H1 (cell line): ENCODE measurements around the gene CHRD. TPM values are rescaled to one million over a fixed set of nuclear protein-coding genes. Genes with fewer than 3 reads are reported as not detected.

Experiments used
- CTCF ChIA-PET: fragments of 300-600 bp; sonication (Branson Sonifier 250); formaldehyde crosslinking; loops from one replicate; lab custom pipeline; 2021; ENCODE audit not compliant: partially characterized antibody; lab: Charles Lee
- POLR2A ChIA-PET: fragments of 300-600 bp; sonication (Branson Sonifier 250); formaldehyde crosslinking; loops from one replicate; lab custom pipeline; 2021; ENCODE audit warnings: inconsistent platforms; ENCODE audit not compliant: partially characterized antibody; lab: Charles Lee
- DNase-seq, 2 experiments: peaks; one replicate each; pipeline versions ENCODE4 v3.0.0 to v3.0.0-alpha.2; 2010 to 2022; ENCODE audit warnings: low spot score in 2 of 2, low read depth in 1 of 2, mixed read lengths in 1 of 2
- FAIRE-seq: peaks from 2 replicates; lab custom pipeline; 2011; peaks lifted over from hg19 to GRCh38; lab: Jason Lieb, UNC
- H2AFZ ChIP-seq: 2 replicates; pipeline ENCODE4 v1.8.1; 2012; ENCODE audit warnings: low read length, inconsistent platforms
- H2AK5ac ChIP-seq: 2 replicates; pipeline ENCODE4 v1.6.1; 2013; ENCODE audit warnings: low read depth, low read length
- H2BK120ac ChIP-seq: replicated peaks from 2 replicates; pipeline ENCODE3; 2013; ENCODE audit warnings: low read depth, low read length, inconsistent platforms
- H2BK12ac ChIP-seq: 2 replicates; pipeline ENCODE4 v1.6.1; 2013; ENCODE audit warnings: low read depth, low read length
- H2BK15ac ChIP-seq: 2 replicates; pipeline ENCODE4 v1.6.1; 2013; ENCODE audit warnings: low read length
- H2BK20ac ChIP-seq: 2 replicates; pipeline ENCODE4 v1.6.1; 2013; ENCODE audit warnings: low read length
- H2BK5ac ChIP-seq: 2 replicates; pipeline ENCODE4 v1.6.1; 2013; ENCODE audit warnings: low read depth, low read length
- H3K14ac ChIP-seq: 2 replicates; pipeline ENCODE4 v1.6.1; 2013; ENCODE audit warnings: inconsistent platforms; ENCODE audit not compliant: insufficient read length
- H3K18ac ChIP-seq: 2 replicates; pipeline ENCODE4 v1.6.1; 2013; ENCODE audit warnings: low read length; ENCODE audit errors: extremely low read depth
- H3K23ac ChIP-seq: 2 replicates; pipeline ENCODE4 v1.6.1; 2013; ENCODE audit warnings: inconsistent platforms; ENCODE audit not compliant: insufficient read length
- H3K23me2 ChIP-seq: 2 replicates; pipeline ENCODE4 v1.6.1; 2013; ENCODE audit warnings: low read depth, low read length
- H3K27ac ChIP-seq: 2 replicates; pipeline ENCODE4 v1.6.1; 2011; ENCODE audit warnings: low read depth, low read length, inconsistent platforms
- H3K27me3 ChIP-seq, 4 experiments: replicated peaks in 1 of 4; 1 replicate in 1 of 4; 2 replicates in 3 of 4; pipeline versions ENCODE4 v1.6.1 to v1.8.1; 2011 to 2013; ENCODE audit warnings: low read length in 3 of 4, mild to moderate bottlenecking in 3 of 4, inconsistent platforms in 2 of 4, mixed read lengths in 2 of 4, moderate library complexity in 1 of 4; ENCODE audit not compliant: control insufficient read depth in 3 of 4, insufficient read depth in 3 of 4; ENCODE audit errors: extremely low read depth in 1 of 4
- H3K36me3 ChIP-seq, 4 experiments: 2 replicates each; pipeline versions ENCODE4 v1.6.1 to v1.8.1; 2011 to 2013; ENCODE audit warnings: mild to moderate bottlenecking in 4 of 4, low read length in 3 of 4, moderate library complexity in 2 of 4, control low read depth in 1 of 4, inconsistent platforms in 1 of 4; ENCODE audit not compliant: insufficient read depth in 4 of 4, control insufficient read depth in 2 of 4
- H3K4ac ChIP-seq: replicated peaks from 2 replicates; pipeline ENCODE3; 2013; ENCODE audit warnings: low read length, low read depth, mixed read lengths, inconsistent platforms; ENCODE audit not compliant: insufficient read length
- H3K4me1 ChIP-seq, 4 experiments: replicated peaks in 1 of 4; 1 replicate in 1 of 4; 2 replicates in 3 of 4; pipeline versions ENCODE4 v1.6.1 to v1.8.1; 2011 to 2013; ENCODE audit warnings: low read length in 3 of 4, inconsistent platforms in 2 of 4, mixed read lengths in 1 of 4; ENCODE audit not compliant: insufficient read depth in 4 of 4, control insufficient read depth in 3 of 4
- H3K4me2 ChIP-seq, 2 experiments: 2 replicates each; pipeline versions ENCODE4 v1.6.1 to v1.8.1; 2011 to 2013; ENCODE audit warnings: low read depth in 2 of 2, low read length in 2 of 2, control low read depth in 1 of 2, inconsistent platforms in 1 of 2, mild to moderate bottlenecking in 1 of 2; ENCODE audit not compliant: insufficient read depth in 1 of 2
- H3K4me3 ChIP-seq, 4 experiments: fragments of 200-600, 300-600 bp in 1 of 4; sonication (generic), shearing (Covaris generic), sonication (Bioruptor Twin) in 1 of 4; 2 replicates each; pipeline versions ENCODE4 v1.5.1 to v1.8.1; 2011 to 2016; ENCODE audit warnings: low read length in 4 of 4, low read depth in 3 of 4, control low read depth in 2 of 4, inconsistent platforms in 2 of 4, mild to moderate bottlenecking in 2 of 4, mixed read lengths in 1 of 4, moderate library complexity in 1 of 4; ENCODE audit not compliant: insufficient read depth in 2 of 4; ENCODE audit errors: extremely low read depth in 1 of 4
- H3K56ac ChIP-seq: replicated peaks from 2 replicates; pipeline ENCODE3; 2013; ENCODE audit warnings: low read depth, mild to moderate bottlenecking, mixed read lengths, low read length, inconsistent platforms; ENCODE audit not compliant: insufficient read length
- H3K79me1 ChIP-seq: 2 replicates; pipeline ENCODE4 v1.6.1; 2013; ENCODE audit warnings: low read depth, low read length, control low read depth
- H3K79me2 ChIP-seq, 2 experiments: 2 replicates each; pipeline versions ENCODE4 v1.6.1 to v1.8.1; 2012 to 2013; ENCODE audit warnings: low read length in 2 of 2, mild to moderate bottlenecking in 2 of 2, inconsistent platforms in 1 of 2; ENCODE audit not compliant: insufficient read depth in 2 of 2, control insufficient read depth in 1 of 2
- H3K9ac ChIP-seq, 4 experiments: replicated peaks in 1 of 4; 1 replicate in 1 of 4; 2 replicates in 3 of 4; pipeline versions ENCODE4 v1.6.1 to v1.8.1; 2011 to 2013; ENCODE audit warnings: low read depth in 3 of 4, low read length in 3 of 4, control low read depth in 2 of 4, mild to moderate bottlenecking in 2 of 4, moderate library complexity in 2 of 4, inconsistent platforms in 1 of 4; ENCODE audit errors: extremely low read depth in 1 of 4
- H3K9me3 ChIP-seq, 2 experiments: 2 replicates each; pipeline versions ENCODE4 v1.6.1 to v1.8.1; 2012 to 2013; ENCODE audit warnings: mild to moderate bottlenecking in 2 of 2, moderate library complexity in 2 of 2, control low read depth in 1 of 2, inconsistent platforms in 1 of 2, low read depth in 1 of 2, low read length in 1 of 2, mixed read lengths in 1 of 2; ENCODE audit not compliant: insufficient read depth in 2 of 2
- H4K20me1 ChIP-seq, 2 experiments: replicated peaks in 1 of 2; 2 replicates each; pipeline versions ENCODE3 to v1.8.1; 2011 to 2013; ENCODE audit warnings: inconsistent platforms in 2 of 2, low read length in 2 of 2, mild to moderate bottlenecking in 1 of 2; ENCODE audit not compliant: insufficient read depth in 2 of 2, control insufficient read depth in 1 of 2
- H4K5ac ChIP-seq: 2 replicates; pipeline ENCODE4 v1.6.1; 2013; ENCODE audit warnings: low read length, low read depth, mixed read lengths, inconsistent platforms; ENCODE audit not compliant: insufficient read length
- H4K8ac ChIP-seq: 2 replicates; pipeline ENCODE4 v1.8.0; 2013; ENCODE audit warnings: mild to moderate bottlenecking, moderate library complexity, low read length, inconsistent platforms; ENCODE audit not compliant: insufficient read depth; ENCODE audit errors: extremely low read depth
- H4K91ac ChIP-seq: replicated peaks from 2 replicates; pipeline ENCODE3; 2013; ENCODE audit warnings: low read length, mixed read lengths, inconsistent platforms; ENCODE audit not compliant: insufficient read length
- ATF2 ChIP-seq: IDR thresholded peaks from 2 replicates; pipeline ENCODE4 v1.6.1; 2012; ENCODE audit warnings: low read length, inconsistent platforms
- GTF2F1 ChIP-seq: IDR thresholded peaks from 2 replicates; pipeline ENCODE4 v1.6.1; 2012; ENCODE audit warnings: low read depth, low read length, improper control_type of control experiment, borderline replicate concordance
- HDAC2 ChIP-seq, 2 experiments: fragments of 300-600 bp in 1 of 2; sonication (generic) in 1 of 2; IDR thresholded peaks; 2 replicates each; pipeline ENCODE4 v1.6.1; 2011 to 2012; ENCODE audit warnings: low read depth in 2 of 2, low read length in 2 of 2, mild to moderate bottlenecking in 2 of 2, moderate library complexity in 2 of 2, borderline replicate concordance in 1 of 2, inconsistent platforms in 1 of 2
- NRF1 ChIP-seq: IDR thresholded peaks from 2 replicates; pipeline ENCODE4 v1.6.1; 2011; ENCODE audit warnings: mild to moderate bottlenecking, low read depth, low read length, improper control_type of control experiment
- POLR2AphosphoS5 ChIP-seq: IDR thresholded peaks from 2 replicates; pipeline ENCODE4 v1.6.1; 2011; ENCODE audit warnings: low read depth, low read length
- SIRT6 ChIP-seq: IDR thresholded peaks from one replicate; pipeline ENCODE4 v1.7.1; 2012; ENCODE audit warnings: low read length, inconsistent platforms
- SRF ChIP-seq: IDR thresholded peaks from 2 replicates; pipeline ENCODE4 v1.6.1; 2011; ENCODE audit warnings: mild to moderate bottlenecking, low read depth, low read length, moderate library complexity
- WGBS, 2 experiments: shearing (Covaris generic) in 1 of 2; methylation state at CpG; one replicate each; pipeline versions ENCODE4 v1.1.6 to v1.1.7; 2013 to 2015; ENCODE audit warnings: low lambda C conversion rate in 2 of 2, mixed read lengths in 2 of 2, inconsistent platforms in 1 of 2, low coverage in 1 of 2, missing lambda C conversion rate in 1 of 2; ENCODE audit not compliant: insufficient replicate concordance in 2 of 2, insufficient coverage in 1 of 2, insufficient read length in 1 of 2; ENCODE audit errors: extremely low coverage in 1 of 2, missing lambda C conversion rate in 1 of 2; 5-methylcytosine and 5-hydroxymethylcytosine counted together
- polyA plus RNA-seq, 7 experiments: library from polyadenylated mRNA; depleted of rRNA in 3 of 7; stranded (reverse) in 5 of 7; unstranded in 2 of 7; fragments of >200 nt in 5 of 7; fragments of 200-250 nt in 2 of 7; gene quantifications; 1 replicate in 5 of 7; 2 replicates in 1 of 7; 4 replicates in 1 of 7; pipeline versions ENCODE4 v1.2.1 to v1.2.3, GENCODE V29; 2011 to 2013; ENCODE audit warnings: missing spikeins in 2 of 7, mixed read lengths in 2 of 7
- total RNA-seq: library from RNA; stranded (reverse); fragmentation: NEBNext Ultra II Directional; extraction: Animal tissue kit (Norgen Biotek cat#: 25700); gene quantifications from 2 replicates; pipeline ENCODE4 v1.2.1, GENCODE V29; 2021

The CHRD gene
- total and polyA plus RNA-seq, 2 of the 8 experiments (the other 6 are each of a cell fraction or from before 2014, with no cell fraction given) = 0.62 to 0.86 TPM

GRCh38 chr3:184384342-184384741 lies 4.5 kb downstream of the CHRD start:
- Histone ChIP-seq H3K23ac (no peak overlapping the region), H3K4me3 (no peak overlapping the region), H3K56ac (no peak overlapping the region), H3K79me2 (no peaks in the 10 kb centered on the region), H3K27ac (no peak overlapping the region), H3K36me3 (no peaks in the 10 kb centered on the region), H2AK5ac (no peak overlapping the region), H2BK20ac (no peak overlapping the region), H3K4ac (no peak overlapping the region), H2AFZ (no peak overlapping the region), H2BK5ac (no peak overlapping the region), H2BK12ac (no peak overlapping the region), H3K23me2 (peaks cover 14% of the 10 kb centered on the region; the same call in 1 of the 2 replicates), H4K91ac (no peak overlapping the region), H2BK15ac (no peak overlapping the region), H2BK120ac (no peak overlapping the region), H3K14ac (no peak overlapping the region), H4K20me1 (peaks cover 2 to 9% of the 10 kb centered on the region in 2 experiments), H4K8ac (no peak overlapping the region), H3K79me1 (no peaks in the 10 kb centered on the region), H3K18ac (no peak overlapping the region), H3K27me3 (peaks cover 27 to 37% (median 33%) of the 10 kb centered on the region in 4 experiments), H4K5ac (no peak overlapping the region), H3K4me2 (no peak overlapping the region), H3K4me1 (peaks cover 0 to 13% (median 11%) of the 10 kb centered on the region in 4 experiments; a peak in 6 of 7 replicates), H3K9me3 (no peaks in the 10 kb centered on the region), H3K9ac (no peak overlapping the region)
- DNase-seq (no peak), FAIRE-seq (no peak)
- no peak for TF ChIP-seq SRF
- TF ChIP-seq HDAC2 (IDR thresholded peaks at IDR 0.05; ENCODE audit: borderline replicate concordance in 1 of 2, low read depth in 2 of 2, low read length in 2 of 2) = no peak
- TF ChIP-seq GTF2F1 = no peak
- no peak for TF ChIP-seq ATF2
- no peak for TF ChIP-seq POLR2AphosphoS5
- TF ChIP-seq NRF1 = no peak
- TF ChIP-seq SIRT6 = no peak
- CTCF ChIA-PET = interaction anchor here (0.9 to 8.3 kb wide), 13 partner anchors 11 to 177 kb away, joined by 3 to 78 read pairs (median 5); partner anchors contain the start of gene EPHB3
- POLR2A ChIA-PET = interaction anchor here (0.9 to 1.0 kb wide), 2 partner anchors 9 to 39 kb away, joined by 3 read pairs; no protein-coding TSS in a partner anchor
- WGBS, 2 experiments = 85% methylated on average over 9 of the region's 9 CpGs; no CpG with 5 or more reads in 1 of the 2 experiments
